Measurements from ENCODE around the gene RAB31. TPM values are rescaled to one million over a fixed set of nuclear protein-coding genes. Genes with fewer than 3 reads are reported as not detected.

Gene RAB31
- total RNA-seq, 1 experiment from 2014 or later: 118 TPM

GRCh38 chr18:9758624-9759075 is 50.5 kb downstream of the RAB31 start:
- ChIA-PET POLR2A (no interaction called here), CTCF (no interaction called here)
- Histone ChIP-seq H3K27me3 (ENCODE audit: control insufficient read depth, insufficient read depth, low read length) (no peaks in the 10 kb centered on the region), H3K27ac (ENCODE audit: low read length) (peak overlapping the region; percentile 62), H3K36me3 (ENCODE audit: control insufficient read depth, insufficient read depth, low read length) (no peaks in the 10 kb centered on the region), H3K4me3 (ENCODE audit: low read depth in 2 of 2, low read length in 2 of 2) (no peak overlapping the region), H3K4me1 (ENCODE audit: control insufficient read depth, insufficient read depth, low read length) (peaks cover 44% of the 10 kb centered on the region), H3K9me3 (ENCODE audit: control insufficient read depth, insufficient read depth, low read depth, low read length) (no peaks in the 10 kb centered on the region)
- ATAC-seq (peak; percentile 22; the same call in 1 of the 2 replicates), DNase-seq (ENCODE audit: low read depth, low spot score) (no peak)
- TF ChIP-seq CTCF (IDR thresholded peaks at IDR 0.05) (no peak), REST (IDR thresholded peaks at IDR 0.05; ENCODE audit: insufficient read depth in 1 of 2, low read depth in 2 of 2, low read length in 1 of 2) (no peak), SIN3A (IDR thresholded peaks at IDR 0.05; ENCODE audit: borderline replicate concordance, insufficient read depth, low read depth, low read length) (no peak), POLR2AphosphoS5 (IDR thresholded peaks at IDR 0.05; ENCODE audit: low read depth, low read length) (no peak), TCF7L2 (IDR thresholded peaks at IDR 0.05; ENCODE audit: low read depth, low read length) (no peak)
- intact Hi-C loops (cut with micrococcal nuclease; ENCODE audit: unreplicated experiment) (no loop called here), in situ Hi-C loops (cut with HindIII; ENCODE audit: low pct_unique_long_range_greater_than_20kb, low sequenced_read_pairs) (no loop called here)
- no TSS peak for BruUV-seq (replicated peaks)

- POLR2A ChIA-PET: interaction anchor here (0.7 kb wide), 1 partner anchor 150 kb away, joined by 4 read pairs; no protein-coding TSS in a partner anchor
- no peak for DNase-seq (ENCODE audit: low read depth, low spot score)
- intact Hi-C loops (cut with micrococcal nuclease; ENCODE audit: unreplicated experiment): no loop called here
- Histone ChIP-seq H3K4me3 (ENCODE audit: low read depth in 2 of 2, low read length in 2 of 2) (no peak overlapping the region), H3K27ac (ENCODE audit: low read length) (peak overlapping the region; percentile 49; the same call in 1 of the 2 replicates), H3K4me1 (ENCODE audit: control insufficient read depth, insufficient read depth, low read length) (peaks cover 40% of the 10 kb centered on the region), H3K36me3 (ENCODE audit: control insufficient read depth, insufficient read depth, low read length) (no peaks in the 10 kb centered on the region), H3K9me3 (ENCODE audit: control insufficient read depth, insufficient read depth, low read depth, low read length) (no peaks in the 10 kb centered on the region), H3K27me3 (ENCODE audit: control insufficient read depth, insufficient read depth, low read length) (no peaks in the 10 kb centered on the region)
- no TSS peak for BruUV-seq (replicated peaks)
- TF ChIP-seq SIN3A (IDR thresholded peaks at IDR 0.05; ENCODE audit: borderline replicate concordance, insufficient read depth, low read depth, low read length) (no peak), POLR2AphosphoS5 (IDR thresholded peaks at IDR 0.05; ENCODE audit: low read depth, low read length) (no peak)
- in situ Hi-C loops (cut with HindIII; ENCODE audit: low pct_unique_long_range_greater_than_20kb, low sequenced_read_pairs): no loop called here
- CTCF ChIA-PET: no interaction called here
- no peak for ATAC-seq
These were observed 52.5 kb downstream of the RAB31 start for GRCh38 chr18:9760641-9761040.

GRCh38 chr18:9762526-9762925 is 54.4 kb downstream of the RAB31 start:
- TF ChIP-seq TCF7L2 (IDR thresholded peaks at IDR 0.05; ENCODE audit: low read depth, low read length): no peak
- no peak for TF ChIP-seq SIN3A (IDR thresholded peaks at IDR 0.05; ENCODE audit: borderline replicate concordance, insufficient read depth, low read depth, low read length)
- no peak for TF ChIP-seq CTCF (IDR thresholded peaks at IDR 0.05)
- no peak for TF ChIP-seq POLR2AphosphoS5 (IDR thresholded peaks at IDR 0.05; ENCODE audit: low read depth, low read length)
- TF ChIP-seq REST (IDR thresholded peaks at IDR 0.05; ENCODE audit: insufficient read depth in 1 of 2, low read depth in 2 of 2, low read length in 1 of 2): no peak
- intact Hi-C loops (cut with micrococcal nuclease; ENCODE audit: unreplicated experiment) (no loop called here), in situ Hi-C loops (cut with HindIII; ENCODE audit: low pct_unique_long_range_greater_than_20kb, low sequenced_read_pairs) (no loop called here)
- ATAC-seq: no peak
- H3K9me3 ChIP-seq (ENCODE audit: control insufficient read depth, insufficient read depth, low read depth, low read length): no peaks in the 10 kb centered on the region
- H3K27me3 ChIP-seq (ENCODE audit: control insufficient read depth, insufficient read depth, low read length): no peaks in the 10 kb centered on the region
- H3K27ac ChIP-seq (ENCODE audit: low read length): peak overlapping the region; percentile 19
- DNase-seq (ENCODE audit: low read depth, low spot score): no peak
- no peak overlapping the region for H3K4me3 ChIP-seq (ENCODE audit: low read depth in 2 of 2, low read length in 2 of 2)
- POLR2A ChIA-PET: no interaction called here
- H3K36me3 ChIP-seq (ENCODE audit: control insufficient read depth, insufficient read depth, low read length): no peaks in the 10 kb centered on the region
- CTCF ChIA-PET: interaction anchor here (0.6 kb wide), 1 partner anchor 451 kb away, joined by 3 read pairs; no protein-coding TSS in a partner anchor
- H3K4me1 ChIP-seq (ENCODE audit: control insufficient read depth, insufficient read depth, low read length): peaks cover 47% of the 10 kb centered on the region
- BruUV-seq (replicated peaks): no TSS peak
